ENCODE results near the gene CBLIF. TPM values are rescaled to one million over a fixed set of nuclear protein-coding genes. Genes with fewer than 3 reads are reported as not detected.
A peak's percentile ranks its signal among the peaks of the same experiment; 100 is the strongest.

The CBLIF gene
- total and polyA plus RNA-seq, 2 of the 13 experiments (the other 11 are each of a cell fraction or from before 2014, with no cell fraction given): not detected

DNA sequence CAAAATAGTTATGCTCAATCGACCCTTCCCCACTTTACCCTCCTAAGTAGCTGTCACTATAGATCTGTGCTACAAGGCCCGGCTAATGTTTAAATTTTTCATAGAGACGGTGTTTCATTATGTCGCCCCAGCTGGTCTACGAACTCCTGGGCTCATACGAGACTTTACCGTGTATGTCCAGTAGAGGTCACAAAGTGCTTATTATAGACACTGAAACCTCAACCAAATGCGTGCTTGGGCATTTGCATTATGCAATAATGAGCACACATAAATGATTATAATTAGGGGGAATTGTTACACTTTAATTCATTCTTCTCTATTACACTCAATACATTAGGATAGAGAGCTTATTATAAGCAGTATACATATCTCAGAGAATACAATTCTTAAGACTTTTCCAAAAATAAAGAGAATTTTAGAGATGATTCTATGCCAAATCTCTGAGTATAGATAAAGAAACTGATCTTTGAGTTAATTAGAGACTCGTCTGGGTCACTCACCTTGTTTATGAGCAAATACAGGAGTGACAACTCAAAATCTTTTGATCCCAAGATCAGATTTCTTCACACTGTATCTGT, 22.2 kb downstream of the CBLIF start (continued):
- TF ChIP-seq, protein P1, sequence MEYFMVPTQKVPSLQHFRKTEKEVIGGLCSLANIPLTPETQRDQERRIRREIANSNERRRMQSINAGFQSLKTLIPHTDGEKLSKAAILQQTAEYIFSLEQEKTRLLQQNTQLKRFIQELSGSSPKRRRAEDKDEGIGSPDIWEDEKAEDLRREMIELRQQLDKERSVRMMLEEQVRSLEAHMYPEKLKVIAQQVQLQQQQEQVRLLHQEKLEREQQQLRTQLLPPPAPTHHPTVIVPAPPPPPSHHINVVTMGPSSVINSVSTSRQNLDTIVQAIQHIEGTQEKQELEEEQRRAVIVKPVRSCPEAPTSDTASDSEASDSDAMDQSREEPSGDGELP (IDR thresholded peaks at IDR 0.05; ENCODE audit: borderline replicate concordance, low read depth): peak; percentile 32; the same call in 1 of the 2 replicates
- TF ChIP-seq, protein P2, sequence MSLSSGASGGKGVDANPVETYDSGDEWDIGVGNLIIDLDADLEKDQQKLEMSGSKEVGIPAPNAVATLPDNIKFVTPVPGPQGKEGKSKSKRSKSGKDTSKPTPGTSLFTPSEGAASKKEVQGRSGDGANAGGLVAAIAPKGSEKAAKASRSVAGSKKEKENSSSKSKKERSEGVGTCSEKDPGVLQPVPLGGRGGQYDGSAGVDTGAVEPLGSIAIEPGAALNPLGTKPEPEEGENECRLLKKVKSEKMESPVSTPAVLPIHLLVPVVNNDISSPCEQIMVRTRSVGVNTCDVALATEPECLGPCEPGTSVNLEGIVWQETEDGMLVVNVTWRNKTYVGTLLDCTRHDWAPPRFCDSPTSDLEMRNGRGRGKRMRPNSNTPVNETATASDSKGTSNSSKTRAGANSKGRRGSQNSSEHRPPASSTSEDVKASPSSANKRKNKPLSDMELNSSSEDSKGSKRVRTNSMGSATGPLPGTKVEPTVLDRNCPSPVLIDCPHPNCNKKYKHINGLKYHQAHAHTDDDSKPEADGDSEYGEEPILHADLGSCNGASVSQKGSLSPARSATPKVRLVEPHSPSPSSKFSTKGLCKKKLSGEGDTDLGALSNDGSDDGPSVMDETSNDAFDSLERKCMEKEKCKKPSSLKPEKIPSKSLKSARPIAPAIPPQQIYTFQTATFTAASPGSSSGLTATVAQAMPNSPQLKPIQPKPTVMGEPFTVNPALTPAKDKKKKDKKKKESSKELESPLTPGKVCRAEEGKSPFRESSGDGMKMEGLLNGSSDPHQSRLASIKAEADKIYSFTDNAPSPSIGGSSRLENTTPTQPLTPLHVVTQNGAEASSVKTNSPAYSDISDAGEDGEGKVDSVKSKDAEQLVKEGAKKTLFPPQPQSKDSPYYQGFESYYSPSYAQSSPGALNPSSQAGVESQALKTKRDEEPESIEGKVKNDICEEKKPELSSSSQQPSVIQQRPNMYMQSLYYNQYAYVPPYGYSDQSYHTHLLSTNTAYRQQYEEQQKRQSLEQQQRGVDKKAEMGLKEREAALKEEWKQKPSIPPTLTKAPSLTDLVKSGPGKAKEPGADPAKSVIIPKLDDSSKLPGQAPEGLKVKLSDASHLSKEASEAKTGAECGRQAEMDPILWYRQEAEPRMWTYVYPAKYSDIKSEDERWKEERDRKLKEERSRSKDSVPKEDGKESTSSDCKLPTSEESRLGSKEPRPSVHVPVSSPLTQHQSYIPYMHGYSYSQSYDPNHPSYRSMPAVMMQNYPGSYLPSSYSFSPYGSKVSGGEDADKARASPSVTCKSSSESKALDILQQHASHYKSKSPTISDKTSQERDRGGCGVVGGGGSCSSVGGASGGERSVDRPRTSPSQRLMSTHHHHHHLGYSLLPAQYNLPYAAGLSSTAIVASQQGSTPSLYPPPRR (CRISPR knock-in tag; IDR thresholded peaks at IDR 0.05; ENCODE audit: borderline replicate concordance): no peak
- no peak for TF ChIP-seq ZNF619 (CRISPR knock-in tag; IDR thresholded peaks at IDR 0.05)
- TF ChIP-seq, protein P3, sequence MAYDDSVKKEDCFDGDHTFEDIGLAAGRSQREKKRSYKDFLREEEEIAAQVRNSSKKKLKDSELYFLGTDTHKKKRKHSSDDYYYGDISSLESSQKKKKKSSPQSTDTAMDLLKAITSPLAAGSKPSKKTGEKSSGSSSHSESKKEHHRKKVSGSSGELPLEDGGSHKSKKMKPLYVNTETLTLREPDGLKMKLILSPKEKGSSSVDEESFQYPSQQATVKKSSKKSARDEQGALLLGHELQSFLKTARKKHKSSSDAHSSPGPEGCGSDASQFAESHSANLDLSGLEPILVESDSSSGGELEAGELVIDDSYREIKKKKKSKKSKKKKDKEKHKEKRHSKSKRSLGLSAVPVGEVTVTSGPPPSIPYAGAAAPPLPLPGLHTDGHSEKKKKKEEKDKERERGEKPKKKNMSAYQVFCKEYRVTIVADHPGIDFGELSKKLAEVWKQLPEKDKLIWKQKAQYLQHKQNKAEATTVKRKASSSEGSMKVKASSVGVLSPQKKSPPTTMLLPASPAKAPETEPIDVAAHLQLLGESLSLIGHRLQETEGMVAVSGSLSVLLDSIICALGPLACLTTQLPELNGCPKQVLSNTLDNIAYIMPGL (CRISPR knock-in tag; IDR thresholded peaks at IDR 0.05; ENCODE audit: borderline replicate concordance in 1 of 2, low read depth in 1 of 2): no peak
- TF ChIP-seq, protein P4, sequence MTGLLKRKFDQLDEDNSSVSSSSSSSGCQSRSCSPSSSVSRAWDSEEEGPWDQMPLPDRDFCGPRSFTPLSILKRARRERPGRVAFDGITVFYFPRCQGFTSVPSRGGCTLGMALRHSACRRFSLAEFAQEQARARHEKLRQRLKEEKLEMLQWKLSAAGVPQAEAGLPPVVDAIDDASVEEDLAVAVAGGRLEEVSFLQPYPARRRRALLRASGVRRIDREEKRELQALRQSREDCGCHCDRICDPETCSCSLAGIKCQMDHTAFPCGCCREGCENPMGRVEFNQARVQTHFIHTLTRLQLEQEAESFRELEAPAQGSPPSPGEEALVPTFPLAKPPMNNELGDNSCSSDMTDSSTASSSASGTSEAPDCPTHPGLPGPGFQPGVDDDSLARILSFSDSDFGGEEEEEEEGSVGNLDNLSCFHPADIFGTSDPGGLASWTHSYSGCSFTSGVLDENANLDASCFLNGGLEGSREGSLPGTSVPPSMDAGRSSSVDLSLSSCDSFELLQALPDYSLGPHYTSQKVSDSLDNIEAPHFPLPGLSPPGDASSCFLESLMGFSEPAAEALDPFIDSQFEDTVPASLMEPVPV (CRISPR knock-in tag; IDR thresholded peaks at IDR 0.05): no peak
- TF ChIP-seq, protein P5, sequence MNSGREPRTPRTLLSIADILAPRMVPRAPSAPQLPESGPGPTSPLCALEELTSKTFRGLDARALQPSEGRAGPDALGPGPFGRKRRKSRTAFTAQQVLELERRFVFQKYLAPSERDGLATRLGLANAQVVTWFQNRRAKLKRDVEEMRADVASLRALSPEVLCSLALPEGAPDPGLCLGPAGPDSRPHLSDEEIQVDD (CRISPR knock-in tag; IDR thresholded peaks at IDR 0.05; ENCODE audit: borderline replicate concordance): no peak
- TF ChIP-seq SIN3A (IDR thresholded peaks at IDR 0.05; ENCODE audit: borderline replicate concordance, low read depth, low read length): no peak
- TF ChIP-seq, protein P6, sequence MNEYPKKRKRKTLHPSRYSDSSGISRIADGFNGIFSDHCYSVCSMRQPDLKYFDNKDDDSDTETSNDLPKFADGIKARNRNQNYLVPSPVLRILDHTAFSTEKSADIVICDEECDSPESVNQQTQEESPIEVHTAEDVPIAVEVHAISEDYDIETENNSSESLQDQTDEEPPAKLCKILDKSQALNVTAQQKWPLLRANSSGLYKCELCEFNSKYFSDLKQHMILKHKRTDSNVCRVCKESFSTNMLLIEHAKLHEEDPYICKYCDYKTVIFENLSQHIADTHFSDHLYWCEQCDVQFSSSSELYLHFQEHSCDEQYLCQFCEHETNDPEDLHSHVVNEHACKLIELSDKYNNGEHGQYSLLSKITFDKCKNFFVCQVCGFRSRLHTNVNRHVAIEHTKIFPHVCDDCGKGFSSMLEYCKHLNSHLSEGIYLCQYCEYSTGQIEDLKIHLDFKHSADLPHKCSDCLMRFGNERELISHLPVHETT (CRISPR knock-in tag; conservative IDR thresholded peaks at IDR 0.05): no peak
- TF ChIP-seq ZNF441 (CRISPR knock-in tag; IDR thresholded peaks at IDR 0.05; ENCODE audit: borderline replicate concordance): peak; percentile 64; the same call in 1 of the 2 replicates
- TF ChIP-seq, protein P7, sequence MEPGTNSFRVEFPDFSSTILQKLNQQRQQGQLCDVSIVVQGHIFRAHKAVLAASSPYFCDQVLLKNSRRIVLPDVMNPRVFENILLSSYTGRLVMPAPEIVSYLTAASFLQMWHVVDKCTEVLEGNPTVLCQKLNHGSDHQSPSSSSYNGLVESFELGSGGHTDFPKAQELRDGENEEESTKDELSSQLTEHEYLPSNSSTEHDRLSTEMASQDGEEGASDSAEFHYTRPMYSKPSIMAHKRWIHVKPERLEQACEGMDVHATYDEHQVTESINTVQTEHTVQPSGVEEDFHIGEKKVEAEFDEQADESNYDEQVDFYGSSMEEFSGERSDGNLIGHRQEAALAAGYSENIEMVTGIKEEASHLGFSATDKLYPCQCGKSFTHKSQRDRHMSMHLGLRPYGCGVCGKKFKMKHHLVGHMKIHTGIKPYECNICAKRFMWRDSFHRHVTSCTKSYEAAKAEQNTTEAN (CRISPR knock-in tag; conservative IDR thresholded peaks at IDR 0.05): no peak
- no peak for TF ChIP-seq HES4 (CRISPR knock-in tag; IDR thresholded peaks at IDR 0.05; ENCODE audit: borderline replicate concordance)
- TF ChIP-seq, protein P8, sequence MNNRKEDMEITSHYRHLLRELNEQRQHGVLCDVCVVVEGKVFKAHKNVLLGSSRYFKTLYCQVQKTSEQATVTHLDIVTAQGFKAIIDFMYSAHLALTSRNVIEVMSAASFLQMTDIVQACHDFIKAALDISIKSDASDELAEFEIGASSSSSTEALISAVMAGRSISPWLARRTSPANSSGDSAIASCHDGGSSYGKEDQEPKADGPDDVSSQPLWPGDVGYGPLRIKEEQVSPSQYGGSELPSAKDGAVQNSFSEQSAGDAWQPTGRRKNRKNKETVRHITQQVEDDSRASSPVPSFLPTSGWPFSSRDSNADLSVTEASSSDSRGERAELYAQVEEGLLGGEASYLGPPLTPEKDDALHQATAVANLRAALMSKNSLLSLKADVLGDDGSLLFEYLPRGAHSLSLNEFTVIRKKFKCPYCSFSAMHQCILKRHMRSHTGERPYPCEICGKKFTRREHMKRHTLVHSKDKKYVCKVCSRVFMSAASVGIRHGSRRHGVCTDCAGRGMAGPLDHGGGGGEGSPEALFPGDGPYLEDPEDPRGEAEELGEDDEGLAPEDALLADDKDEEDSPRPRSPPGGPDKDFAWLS (CRISPR knock-in tag; IDR thresholded peaks at IDR 0.05; ENCODE audit: borderline replicate concordance): no peak
